IPS-NIHi11 (cell line): ENCODE data around the gene MAP2K6.

Source experiments
- DNase-seq: peaks from one replicate; pipeline ENCODE4 v3.0.0; 2012; ENCODE audit warnings: mixed read lengths, low spot score

The MAP2K6 gene

DNA sequence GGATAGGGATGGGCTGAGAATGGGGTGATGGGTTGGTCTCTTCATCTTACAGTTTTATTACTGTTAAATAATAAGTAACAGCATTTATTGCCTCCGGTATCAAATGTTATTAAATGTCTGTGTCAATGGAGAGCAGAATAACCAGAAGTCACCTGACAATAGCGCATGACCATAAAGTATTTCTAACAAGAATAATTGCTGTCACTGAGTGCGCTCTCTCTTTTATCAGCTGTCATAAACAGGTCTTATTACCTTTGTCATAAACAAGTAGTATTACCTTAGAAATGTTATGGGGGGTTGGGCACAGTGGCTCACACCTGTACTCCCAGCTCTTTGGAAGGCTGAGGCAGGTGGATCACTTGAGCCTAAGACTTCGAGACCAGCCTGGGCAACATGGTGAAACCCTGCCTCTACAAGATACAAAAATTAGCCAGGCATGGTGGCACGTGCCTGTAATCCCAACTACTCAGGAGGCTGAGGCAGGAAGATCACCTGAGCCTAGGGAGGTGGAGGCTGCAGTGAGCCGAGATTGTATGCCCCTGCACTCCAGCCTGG lies 120.6 kb downstream of the MAP2K6 start:
- no peak for DNase-seq

DNA sequence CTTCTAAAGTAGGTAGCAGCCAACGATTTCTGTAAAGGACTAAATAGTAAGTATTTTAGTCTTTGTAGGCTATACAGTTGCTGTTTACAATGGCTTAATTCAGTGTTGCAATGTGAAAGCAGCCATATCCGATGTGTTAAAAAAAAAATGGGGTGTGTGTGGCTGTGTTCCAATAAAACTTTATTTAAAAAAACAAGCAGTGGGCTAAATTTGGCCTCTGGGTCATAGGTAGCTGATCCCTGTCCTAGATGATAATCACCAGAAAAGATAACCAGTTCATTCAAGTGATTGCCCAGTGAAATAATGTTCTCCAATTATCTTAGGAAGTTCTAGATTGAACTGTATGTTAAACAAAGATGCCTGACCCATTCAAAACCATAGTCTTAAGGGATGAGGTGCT lies 124.3 kb downstream of the MAP2K6 start:
- no peak for DNase-seq

DNA sequence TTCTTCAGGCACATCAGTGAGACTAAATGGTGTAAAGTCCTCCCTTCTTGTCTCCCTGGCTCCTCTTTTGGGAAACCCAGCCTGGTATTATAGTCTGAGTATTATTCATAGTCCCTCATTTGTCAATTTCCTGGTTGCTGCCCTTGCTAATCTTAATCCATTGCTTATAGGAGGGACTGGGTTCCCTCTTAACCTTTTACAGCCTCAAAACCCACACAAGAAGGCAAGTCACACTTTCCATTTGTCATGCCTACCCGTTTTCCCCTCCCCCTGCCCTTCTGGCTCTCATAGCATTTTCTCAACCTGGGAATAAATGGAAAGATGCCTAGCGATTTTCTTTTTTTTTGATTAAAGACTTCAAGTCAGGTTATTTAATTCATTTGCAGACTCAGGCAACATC lies 124.8 kb downstream of the MAP2K6 start:
- DNase-seq, result no peak

DNA sequence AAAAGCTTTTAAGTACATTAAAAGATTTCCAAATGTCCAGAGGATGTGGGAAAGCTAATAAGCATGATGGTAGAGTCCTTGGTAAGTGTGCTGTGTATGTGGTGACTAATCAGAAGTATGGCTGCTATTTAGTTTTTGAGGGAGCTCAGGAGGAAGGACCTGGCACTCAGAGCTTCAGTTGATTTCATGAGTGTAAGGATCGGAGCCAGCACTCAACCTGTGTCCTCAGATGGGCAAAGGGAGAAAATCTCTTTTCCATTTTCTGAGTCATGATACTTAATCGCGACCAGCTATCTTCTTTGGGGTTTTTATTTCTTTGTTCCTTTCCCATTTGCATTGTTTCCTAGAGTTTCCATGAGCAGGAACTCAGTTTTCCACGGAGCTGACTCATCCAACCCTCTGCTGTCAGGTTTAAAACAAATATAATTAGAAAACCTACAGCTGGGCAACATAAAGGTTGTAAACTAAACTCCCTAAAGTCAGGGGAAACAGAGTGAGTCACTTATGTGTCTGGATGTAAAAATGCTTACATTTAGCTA lies 125.4 kb downstream of the MAP2K6 start:
- no peak for DNase-seq

DNA sequence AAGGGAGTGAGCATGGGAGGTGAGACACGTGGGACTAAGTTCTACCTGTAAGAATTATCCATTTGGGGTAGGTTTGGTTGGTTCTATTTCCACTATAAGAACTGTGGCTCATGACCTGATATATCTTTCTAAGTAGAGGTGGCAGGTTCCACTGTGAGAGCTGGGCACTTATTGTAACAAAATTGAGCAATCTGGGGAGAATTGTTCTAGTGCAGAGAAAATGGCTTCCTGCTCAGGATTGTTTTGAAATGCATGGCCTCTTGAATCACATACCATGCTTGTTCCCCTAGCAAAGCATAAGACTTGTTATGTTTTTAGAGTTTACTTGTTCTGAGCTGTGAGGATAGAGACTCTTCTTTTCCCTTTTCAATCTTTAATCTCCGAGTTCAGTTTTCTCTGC lies 125.9 kb downstream of the MAP2K6 start:
- DNase-seq, result no peak

DNA sequence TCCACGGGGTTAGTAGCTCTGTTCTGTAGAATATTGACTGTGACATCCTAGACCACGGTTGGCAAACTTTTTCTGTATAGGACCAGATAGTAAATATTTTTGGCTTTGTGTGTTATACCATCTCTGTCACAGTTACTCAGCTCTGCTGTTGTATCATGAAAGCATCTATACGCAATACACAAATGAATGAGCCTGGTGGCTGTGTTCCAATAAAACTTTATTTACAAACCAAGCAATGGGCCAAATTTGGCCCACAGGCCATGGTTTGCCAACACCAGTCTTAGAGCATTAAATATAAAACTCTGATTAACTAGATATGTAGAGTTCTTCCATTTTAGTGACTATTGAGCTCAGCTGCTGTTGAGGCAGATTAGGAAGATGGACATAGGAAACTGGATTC lies 132.7 kb downstream of the MAP2K6 start:
- DNase-seq, result no peak

DNA sequence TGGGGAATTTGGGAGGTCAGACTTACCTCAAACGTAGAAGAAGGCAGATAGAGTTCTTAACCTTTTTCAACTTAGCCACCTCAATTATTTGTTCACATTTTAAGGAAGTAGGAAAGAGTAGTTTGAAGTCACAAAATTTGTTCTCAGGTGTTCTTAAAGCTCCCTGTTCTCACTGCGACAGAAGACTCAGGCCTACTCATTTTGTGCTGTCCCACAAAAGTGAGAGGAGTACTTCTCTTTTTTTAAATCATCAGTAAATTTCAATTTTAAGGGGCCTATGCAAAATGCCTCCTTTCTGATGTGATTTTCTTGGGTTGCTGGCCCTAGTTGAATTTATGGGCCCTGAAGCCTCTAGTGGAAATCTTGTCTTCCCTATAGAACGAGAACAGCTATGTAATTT lies 133.4 kb downstream of the MAP2K6 start:
- DNase-seq, result no peak

DNA sequence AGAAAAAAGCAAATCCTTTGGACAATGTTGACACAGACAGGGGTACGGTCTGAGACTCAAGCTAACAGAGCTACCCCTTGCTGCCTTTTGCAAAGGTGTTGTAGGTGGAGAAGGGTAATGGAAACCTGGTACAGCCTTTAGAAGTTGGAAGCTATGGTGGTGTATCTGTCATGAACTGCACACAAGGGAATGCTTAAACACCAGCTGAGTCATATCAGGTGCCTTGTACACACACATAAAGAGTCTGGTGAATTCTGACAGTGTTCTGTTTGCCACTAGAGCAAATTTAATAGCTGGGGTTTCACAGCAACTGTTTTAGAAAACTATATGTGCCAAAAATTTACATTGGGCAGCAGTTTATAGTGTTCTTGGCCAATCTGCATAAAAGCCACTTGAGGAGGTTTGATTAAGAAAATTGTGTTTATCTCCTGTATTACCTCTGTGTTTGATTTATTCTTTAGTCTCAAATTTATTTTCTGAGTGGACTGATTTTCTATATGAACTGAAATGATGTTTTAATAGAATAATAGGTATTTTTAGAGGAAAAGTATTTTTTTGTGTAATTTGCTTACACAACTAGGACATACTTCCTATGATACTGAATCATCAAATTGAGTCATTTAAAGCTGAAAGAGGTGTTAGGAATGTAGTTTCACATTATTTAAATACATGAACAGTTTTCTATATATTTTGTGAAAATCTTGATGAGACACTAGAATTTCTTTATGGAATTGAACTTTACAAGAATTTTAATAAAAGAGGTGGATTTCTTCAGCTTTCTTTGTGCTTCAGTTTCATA lies 136.9 kb downstream of the MAP2K6 start:
- no peak for DNase-seq

DNA sequence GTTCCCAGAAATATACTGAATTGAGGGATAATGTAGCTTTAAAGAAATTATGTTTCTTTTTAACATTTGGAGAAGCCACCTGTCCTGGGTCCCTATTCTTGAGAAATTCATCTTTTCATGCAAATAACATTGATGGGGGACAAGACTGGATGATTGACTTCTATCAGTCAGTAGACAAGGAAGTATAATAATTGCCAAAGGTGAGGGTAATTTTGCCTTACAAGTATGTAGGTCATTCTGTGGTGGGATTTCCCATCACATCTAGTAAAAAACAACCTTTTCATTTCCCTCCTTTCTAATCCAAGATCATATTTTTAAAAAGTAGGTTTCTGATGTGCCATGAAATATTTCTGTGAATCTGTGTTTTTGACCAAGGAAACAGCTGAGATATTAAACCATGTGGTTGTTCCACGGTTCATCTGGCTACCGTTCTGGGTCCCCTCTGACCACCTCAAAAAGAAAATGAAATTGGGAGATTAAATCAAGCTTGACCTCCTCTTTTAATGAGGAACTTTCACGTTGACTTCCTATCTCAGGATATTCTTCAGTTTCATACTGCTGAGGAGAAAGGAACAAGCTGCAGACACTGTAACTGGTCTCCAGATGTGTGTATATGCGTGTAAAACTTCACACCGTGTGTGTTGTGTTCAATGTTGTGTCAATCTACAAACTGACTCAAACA lies 138.6 kb downstream of the MAP2K6 start:
- DNase-seq, result no peak

DNA sequence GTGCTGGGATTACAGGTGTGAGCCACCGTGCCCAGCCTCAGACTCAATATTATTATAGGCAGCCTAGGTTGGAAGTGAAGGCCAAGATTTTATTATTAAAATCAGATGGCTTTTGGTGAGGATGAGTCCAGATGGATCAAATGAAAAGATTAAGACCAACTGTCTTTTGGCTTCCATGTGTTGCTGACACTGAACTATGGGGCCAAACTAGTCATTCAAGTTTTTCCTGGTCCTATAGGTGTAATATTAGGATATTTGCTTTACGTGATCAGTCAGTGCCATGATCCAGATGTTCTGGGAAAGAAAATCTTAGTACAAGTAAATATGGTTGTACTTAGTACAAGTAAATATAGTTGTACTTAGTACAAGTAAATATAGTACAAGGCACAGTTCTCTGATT lies 140.6 kb downstream of the MAP2K6 start:
- no peak for DNase-seq

DNA sequence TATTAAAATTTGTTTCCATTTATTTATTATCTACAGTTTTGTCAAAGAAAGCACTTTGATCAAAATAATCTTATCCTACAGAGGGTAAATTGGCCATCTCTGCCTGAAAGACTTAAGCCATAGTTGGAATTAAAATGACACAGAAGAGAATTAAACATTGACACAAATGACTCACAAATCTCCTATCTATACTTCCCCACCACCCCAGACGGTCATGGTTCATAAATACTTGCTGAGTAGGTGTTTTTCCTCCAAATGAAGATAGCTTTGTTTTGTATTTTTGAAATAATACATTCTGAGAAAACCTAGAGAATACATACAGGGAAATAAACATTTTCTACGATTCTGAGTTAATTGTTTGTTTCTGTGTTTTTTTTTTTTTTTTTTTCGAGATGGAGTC lies 142.8 kb downstream of the MAP2K6 start:
- no peak for DNase-seq

DNA sequence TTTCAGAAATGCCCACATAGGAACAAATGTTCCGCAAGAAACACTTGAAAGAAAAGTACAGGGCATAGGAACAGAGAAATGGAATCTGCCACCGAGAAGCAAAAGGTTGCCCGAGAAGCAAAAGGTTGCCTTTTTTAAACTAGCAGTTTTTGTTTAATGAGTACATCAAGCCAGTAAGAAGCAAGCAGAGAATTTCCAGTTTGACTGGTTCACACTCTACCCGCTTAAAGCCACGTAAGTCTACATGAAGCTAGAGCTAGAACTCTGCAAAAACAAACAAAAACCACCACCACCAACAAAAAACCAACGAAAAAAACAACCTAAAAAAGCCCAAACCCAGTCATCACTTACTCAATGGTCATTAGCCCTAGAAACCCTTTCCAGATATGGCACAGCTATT lies 144.3 kb downstream of the MAP2K6 start:
- DNase-seq, result no peak

DNA sequence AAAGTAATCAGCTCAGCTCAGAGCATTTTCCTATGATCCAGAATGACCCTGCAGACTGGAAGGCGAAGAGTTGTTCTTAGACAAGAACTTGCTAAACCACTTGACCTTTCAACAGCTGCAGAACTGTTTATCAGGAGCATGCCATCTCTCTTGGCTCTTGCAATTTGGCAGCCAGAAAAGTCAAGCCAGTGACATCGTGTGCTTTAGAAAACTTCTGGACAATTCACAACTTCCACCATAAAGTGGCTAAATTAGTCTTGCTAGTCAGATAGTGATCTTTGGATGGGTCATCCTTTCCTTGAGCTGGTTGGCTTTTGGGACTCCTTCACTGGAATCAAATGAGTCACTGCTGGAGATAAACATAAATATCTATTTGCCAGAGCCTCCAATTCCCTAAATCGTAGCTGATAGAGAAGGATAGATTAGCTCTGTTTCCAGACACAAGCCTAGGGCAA lies 146.5 kb downstream of the MAP2K6 start:
- DNase-seq, result no peak

DNA sequence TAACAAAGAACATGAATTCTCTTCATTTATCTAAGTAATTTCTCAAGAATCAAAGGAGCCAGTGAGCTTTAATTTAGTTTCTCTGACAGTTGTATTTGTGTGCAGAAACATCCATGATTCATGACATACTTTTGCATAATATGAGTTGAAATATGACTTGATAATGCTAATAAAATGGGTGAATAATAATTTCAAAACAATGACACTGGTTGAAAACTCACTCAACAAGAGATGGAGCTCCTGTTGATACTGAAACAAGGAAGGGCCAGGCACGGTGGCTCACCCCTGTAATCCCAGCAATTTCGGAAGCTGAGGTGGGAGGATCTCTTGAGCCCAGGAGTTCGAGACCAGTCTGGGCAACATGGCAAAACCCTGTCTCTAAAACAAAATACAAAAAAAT lies 147.0 kb downstream of the MAP2K6 start:
- DNase-seq, result no peak

DNA sequence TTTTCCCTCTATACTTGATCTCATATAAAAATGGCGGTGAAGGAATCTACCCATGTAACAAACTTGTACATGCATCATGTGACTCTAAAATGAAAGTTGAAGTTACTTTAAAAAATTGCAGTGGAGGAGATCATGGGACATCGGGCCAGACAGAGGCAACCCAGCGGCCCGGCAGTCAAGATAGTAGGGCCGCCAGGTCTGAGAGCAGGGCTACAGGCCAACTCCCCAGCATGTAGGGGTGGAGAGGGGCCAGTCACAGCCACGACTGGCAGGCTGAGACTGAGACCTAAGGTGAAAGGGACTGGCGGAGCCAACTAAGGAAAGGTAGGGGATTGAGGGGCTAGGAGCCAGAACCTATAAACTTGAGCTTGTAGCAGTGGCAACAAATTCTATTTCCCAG lies 150.9 kb downstream of the MAP2K6 start:
- no peak for DNase-seq

DNA sequence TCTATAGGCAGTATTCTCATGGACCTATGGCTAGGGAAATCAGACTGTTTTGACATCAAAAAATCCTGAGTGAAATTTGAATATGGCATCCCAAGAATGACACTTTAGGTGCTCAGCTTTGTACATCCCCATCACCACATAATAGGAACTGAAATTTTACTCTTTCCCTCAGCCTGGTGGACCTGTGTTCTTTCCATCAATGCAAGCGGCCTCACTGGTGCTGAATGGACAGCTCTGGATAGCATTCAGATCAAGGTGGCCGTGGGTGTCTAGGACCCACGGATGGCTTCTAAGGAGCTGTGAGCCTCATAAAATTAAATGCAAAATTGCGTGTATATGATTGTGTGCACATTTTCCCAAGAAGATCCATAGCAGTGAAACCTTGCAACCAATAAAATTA lies 152.6 kb downstream of the MAP2K6 start:
- DNase-seq, result peak; percentile 38

DNA sequence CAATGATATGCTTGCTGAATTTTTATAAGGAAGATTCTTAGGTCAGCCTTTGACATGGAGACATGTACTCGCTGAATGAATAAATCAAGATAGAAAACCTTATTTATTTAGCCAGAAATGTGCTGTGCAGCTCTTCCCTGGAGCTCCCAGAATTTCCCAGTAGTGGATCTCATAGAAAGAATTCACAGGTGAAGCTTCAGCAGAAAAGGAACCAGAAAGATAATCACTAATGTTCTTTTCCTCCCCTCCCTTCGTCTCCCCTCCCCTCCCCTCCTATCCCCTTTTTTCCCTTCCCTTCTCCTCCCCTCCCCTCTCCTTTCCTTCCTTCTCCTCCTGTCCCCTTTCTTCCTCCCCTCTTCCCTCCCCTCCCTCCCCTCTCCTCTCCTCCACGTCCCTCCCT lies 158.2 kb downstream of the MAP2K6 start:
- DNase-seq, result no peak

DNA sequence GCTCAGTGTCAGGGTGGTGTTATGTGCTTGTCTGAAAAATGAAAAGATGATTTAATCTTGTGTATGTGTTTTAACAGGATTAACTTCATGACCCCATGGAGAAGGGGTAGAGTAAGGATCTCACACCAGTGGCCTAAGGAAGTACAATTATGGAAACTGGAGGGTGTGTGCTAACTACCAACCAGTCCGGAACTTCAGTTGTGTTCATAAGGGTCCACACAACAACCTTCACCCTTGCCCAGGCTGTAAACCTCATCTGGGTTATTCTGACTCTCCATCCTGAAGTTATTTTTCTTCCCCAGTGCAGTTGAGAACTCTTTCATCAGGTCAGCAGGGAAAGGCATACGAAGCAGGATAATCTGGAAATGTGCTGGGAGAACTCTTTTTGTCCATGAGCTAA lies 158.9 kb downstream of the MAP2K6 start:
- no peak for DNase-seq

DNA sequence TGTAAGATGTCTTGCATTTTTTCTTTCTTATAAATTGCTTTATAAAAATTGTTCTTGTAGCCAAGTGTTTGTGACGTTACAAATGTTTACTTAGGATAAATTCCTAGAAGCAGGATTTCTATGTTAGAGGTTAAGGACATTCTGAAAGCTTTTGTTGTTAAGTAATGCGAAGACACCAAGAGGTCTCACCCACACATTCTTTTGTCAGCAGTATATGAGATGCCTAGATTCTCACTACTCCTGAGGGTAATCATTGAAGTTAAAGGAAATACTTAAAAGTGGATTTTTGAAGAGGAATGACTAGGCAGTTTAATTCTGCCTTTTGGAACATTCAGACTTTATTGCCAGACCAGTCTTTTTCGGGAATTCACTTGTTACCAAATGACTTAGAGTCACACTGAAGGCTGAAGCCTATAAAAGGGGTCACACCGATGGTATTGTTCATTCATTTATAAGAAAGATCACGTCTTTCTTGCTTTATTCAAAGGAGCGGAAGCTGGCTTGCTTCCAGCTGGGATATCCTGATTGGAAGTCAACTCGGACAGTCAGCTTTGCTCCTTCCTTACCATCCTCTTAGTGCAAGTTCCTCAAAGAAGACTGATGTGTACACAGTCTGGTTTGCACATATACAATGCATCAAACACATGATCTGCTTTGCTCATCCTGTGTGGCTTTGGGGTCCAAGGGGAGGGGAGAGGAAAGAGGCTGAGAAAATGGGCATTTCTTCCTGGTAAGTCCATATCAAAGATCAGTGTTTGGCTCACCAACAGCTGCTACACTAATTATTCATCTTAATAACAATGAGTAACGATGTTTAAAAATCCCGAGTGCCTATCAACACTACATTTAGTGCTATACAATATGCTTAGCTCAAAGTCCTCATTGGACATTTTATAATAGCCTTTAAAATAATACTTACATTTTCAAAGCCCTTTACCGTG lies 160.0 kb downstream of the MAP2K6 start:
- DNase-seq, result no peak

DNA sequence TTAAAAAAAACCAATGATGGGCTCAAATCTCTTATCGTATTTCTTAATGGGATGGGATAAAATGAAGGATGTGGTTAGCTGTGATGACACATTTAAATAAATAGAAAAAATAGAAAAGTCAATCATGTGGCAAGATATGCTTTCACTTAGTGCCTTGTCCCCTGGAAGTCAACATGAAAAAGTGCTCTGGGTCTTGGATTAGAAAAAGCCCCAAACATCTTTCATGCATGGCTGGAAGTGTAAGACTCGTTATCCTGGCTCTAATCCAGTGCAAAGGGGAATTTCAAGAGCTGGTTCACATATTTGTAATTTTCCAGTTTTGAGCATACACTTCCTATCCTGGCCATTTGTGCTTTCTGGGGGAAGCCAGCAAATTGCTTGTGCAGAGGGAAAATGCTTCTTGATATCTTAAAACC lies 160.9 kb downstream of the MAP2K6 start:
- no peak for DNase-seq

DNA sequence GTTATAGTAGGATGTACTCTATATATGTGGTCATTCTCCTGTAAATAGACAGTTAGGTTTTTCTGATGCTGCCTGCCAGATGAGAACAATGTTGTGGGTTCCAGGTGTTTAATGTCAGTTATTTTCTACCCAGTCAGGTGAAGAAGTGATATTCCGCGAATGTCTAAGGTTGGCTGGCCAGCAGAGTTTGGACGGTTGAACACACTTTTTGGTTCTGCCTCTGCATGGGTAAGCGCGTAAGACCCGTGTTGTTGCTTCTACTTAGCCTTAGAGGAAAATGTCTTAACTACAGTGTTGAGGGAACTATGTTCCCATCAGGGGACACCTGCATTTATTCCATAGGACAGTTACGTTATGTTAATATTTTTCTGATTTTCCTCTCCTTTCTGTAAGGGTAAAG lies 162.6 kb downstream of the MAP2K6 start:
- DNase-seq, result no peak

DNA sequence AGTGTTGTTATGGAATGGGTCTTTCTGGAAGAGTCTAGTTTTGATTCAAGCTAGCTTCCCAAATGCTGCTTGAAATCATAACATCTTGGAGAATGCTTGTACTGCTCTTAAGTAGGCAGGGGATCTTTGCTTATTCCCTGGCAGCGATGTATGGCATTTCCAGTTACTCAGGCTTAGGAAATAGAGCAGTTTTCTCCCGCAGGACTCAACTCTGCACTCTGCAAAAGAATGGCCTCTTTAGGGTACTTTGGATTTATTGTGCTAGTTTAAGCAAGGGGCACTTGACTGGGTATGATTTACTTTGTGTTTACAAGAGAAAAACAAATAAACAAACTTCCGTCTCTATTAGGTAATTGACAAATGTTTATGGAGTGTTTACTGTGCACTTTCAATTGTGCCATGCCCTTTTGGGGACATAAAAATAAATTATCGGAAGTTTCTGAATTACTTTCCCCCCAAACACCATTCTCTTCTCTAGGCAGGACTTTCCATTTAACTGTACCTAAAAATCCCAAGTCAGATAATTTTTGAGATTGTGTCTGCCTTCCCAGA lies 164.0 kb downstream of the MAP2K6 start:
- DNase-seq, result no peak
